ENCODE data around the gene PCSK1N.

DNA sequence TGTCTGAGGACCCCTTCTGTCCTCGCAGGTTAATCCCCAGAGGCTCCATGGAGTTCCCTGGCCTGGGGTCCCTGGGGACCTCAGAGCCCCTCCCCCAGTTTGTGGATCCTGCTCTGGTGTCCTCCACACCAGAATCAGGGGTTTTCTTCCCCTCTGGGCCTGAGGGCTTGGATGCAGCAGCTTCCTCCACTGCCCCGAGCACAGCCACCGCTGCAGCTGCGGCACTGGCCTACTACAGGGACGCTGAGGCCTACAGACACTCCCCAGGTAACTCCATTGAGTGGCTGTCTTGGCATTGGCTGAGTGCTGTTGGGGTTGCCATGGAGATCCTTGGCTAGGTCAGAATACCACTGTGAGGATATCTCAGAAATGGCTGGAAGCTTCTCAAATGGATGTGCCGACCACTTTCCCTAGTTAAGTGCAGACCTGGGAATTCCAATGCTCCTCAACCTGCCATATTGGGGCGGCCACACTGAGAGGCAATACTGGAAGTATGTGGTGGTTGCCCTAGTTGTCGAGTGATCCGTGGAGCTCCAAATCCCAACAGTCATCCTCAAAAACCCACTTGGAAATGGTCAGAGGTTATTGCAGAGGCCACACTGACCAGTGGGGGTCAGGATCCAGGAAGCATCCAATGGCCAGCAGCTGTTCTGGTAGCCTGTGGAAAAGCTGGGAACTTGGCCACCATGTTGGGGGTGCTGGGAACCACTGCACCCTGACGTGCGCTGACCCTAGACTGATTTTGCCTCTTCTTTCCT, 44.2 kb downstream of the PCSK1N start:
- TF ChIP-seq, protein P1, sequence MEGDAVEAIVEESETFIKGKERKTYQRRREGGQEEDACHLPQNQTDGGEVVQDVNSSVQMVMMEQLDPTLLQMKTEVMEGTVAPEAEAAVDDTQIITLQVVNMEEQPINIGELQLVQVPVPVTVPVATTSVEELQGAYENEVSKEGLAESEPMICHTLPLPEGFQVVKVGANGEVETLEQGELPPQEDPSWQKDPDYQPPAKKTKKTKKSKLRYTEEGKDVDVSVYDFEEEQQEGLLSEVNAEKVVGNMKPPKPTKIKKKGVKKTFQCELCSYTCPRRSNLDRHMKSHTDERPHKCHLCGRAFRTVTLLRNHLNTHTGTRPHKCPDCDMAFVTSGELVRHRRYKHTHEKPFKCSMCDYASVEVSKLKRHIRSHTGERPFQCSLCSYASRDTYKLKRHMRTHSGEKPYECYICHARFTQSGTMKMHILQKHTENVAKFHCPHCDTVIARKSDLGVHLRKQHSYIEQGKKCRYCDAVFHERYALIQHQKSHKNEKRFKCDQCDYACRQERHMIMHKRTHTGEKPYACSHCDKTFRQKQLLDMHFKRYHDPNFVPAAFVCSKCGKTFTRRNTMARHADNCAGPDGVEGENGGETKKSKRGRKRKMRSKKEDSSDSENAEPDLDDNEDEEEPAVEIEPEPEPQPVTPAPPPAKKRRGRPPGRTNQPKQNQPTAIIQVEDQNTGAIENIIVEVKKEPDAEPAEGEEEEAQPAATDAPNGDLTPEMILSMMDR (conservative IDR thresholded peaks at IDR 0.05 in 1 of 2, IDR thresholded peaks at IDR 0.05 in 1 of 2; ENCODE audit: extremely low read depth in 1 of 2, insufficient read depth in 1 of 2, low read depth in 1 of 2, low read length in 2 of 2), result no peak
- TF ChIP-seq EZH2 (IDR thresholded peaks at IDR 0.05; ENCODE audit: borderline replicate concordance, low read length), result no peak

Data from mammary epithelial cell (primary cell).